PC-9 (cell line): ENCODE data around the gene MAN2C1.

Experiments used
- CTCF ChIP-seq: fragments of 200-600 bp; sonication (generic); conservative IDR thresholded peaks from 2 replicates; pipeline ENCODE4 v1.6.1; 2017; ENCODE audit warnings: mixed run types, antibody characterized with exemption, mild to moderate bottlenecking, moderate library complexity
- EZH2 ChIP-seq: fragments of 200-600 bp; sonication (generic); IDR thresholded peaks from 2 replicates; pipeline ENCODE4 v1.8.0; 2017; ENCODE audit warnings: antibody characterized with exemption, low read depth

- TF ChIP-seq CTCF (no peak), EZH2 (no peak)
Measured at GRCh38 chr15:75348034-75348561, 20.3 kb downstream of the MAN2C1 start.
